Cerebellar nuclear complex (tissue), 1 donor: Measurements from ENCODE around the gene KMT5C.

Source experiments
- DNase-seq, 2 experiments: peaks; one replicate each; lab custom pipeline; 2025; lab: John Stamatoyannopoulos, UW

The KMT5C gene

DNA sequence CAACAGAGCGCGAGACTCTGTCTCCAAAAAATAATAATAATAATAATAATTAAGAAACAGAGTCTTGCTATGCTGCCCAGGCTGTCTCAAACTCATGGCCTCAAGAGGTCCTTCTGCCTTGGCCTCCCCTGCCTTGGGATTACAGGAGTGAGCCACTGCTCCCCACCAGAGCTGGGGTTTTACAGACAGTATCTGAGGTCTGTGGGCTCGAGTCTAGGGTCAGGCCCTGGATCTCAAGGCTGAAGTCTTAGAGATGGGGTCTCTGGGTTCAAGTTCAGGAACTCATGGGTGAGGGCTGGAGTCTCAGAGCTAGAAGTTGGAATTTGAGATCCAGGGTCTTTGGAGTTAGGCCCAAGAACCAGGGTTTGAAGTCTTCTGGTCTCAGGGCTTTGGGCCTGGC, 27.1 kb downstream of the KMT5C start:
- no peak for DNase-seq

DNA sequence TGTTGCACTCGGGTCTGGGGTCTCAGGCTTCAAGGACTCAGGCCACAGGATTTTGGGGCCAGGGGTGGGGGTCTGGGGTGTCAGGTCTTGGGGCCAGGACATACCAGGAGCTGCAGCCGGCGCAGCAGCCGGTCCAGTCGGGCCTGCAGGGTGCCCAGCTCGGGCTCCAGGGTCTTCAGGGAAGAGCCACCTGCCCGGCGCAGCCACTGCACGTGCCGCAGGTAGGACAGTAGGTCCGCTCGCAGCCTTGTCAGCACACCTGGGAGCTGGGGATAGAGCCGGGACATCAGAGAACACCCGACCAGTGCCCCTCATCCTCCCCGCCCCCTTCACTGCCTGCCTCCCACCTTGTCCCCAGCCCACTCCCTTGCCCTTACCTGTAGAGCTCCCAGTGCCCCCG, 28.4 kb downstream of the KMT5C start:
- DNase-seq, result no peak

- DNase-seq, result no peak
Observed at GRCh38 chr19:55368701-55369563, 29.3 kb downstream of the KMT5C start.

DNA sequence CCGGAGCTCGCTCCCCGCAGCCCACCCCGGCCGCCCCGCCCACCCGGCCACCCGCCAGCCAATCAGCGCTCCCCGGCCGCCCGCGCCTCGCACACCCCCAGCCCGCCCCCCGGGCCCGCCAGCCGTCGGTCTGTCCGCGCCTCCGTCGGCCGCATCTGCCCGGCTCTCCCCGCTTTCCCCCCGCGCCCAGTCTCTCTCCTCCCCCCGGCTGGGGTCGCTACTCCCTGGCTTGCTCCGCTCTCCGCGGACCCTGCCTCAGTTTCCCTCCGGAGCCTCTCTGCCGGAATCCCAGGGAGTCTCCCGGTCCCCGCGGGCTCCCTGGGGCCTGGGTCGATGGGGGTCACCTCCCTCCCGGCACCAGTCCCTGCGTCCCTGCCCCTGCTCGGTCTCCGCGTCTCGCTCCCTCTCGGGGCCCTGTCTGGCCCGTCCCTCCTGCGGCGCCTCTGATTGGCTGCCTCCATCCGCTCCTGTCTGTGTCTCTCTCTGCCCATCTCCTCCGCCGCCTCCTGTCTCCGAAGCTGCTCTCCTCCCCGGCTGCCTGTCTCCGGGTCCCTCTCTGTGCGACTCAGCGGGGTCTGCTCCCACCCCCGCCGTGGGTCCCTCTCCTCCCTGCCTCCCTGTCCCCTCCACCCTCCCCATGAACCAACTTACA, 30.1 kb downstream of the KMT5C start:
- no peak for DNase-seq

DNA sequence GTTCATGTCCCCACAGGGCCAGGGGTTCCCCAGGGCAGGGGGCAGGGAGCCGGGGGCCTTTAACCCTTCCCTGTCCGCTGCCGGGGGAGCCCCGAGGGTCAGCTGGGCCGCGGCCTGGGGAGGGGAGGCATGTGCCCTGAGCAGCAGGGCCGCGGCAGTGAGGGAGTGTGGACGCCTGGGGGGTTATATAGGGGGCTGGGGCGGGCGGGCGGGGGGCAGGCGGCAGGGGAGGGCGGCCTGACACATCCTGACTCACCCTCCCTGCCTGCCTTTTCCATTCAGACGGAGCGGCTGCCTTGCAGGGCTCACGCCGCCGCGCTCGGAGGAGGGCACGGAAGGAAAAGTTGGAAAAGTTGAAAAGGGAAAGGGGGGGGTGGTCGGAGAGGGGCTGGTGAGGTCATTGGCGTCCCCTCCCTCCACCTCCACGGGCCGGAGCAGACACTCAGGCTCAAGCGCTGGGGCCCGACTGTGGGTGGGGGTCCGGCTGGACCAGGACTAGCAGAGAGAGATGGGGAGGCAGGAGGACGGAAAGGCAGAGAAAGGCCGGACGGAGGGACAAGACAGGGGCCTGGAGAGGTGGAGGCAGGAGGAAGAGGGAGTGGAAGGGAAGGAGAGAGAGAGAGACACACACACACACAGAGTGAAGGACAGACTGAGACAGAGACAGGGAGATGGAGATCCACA, 30.8 kb downstream of the KMT5C start, which contains the start of gene IL11:
TSS of gene IL11 (minus strand) at position 159 of the 684 bp plus-strand sequence. CDS start at position 6, 153 bp downstream.
- DNase-seq, result no peak

GRCh38 chr19:55372316-55373081, 32.8 kb downstream of the KMT5C start:
- DNase-seq, result no peak

GRCh38 chr19:55373306-55373992, 33.8 kb downstream of the KMT5C start:
- no peak for DNase-seq

- no peak for DNase-seq
Observed at GRCh38 chr19:55373993-55374757, 34.5 kb downstream of the KMT5C start.

GRCh38 chr19:55376241-55376933, 36.7 kb downstream of the KMT5C start, which contains the start of gene TMEM190:
TSS of gene TMEM190 (plus strand) at chr19:55376826. CDS start at chr19:55376854, 28 bp downstream.
- no peak for DNase-seq

GRCh38 chr19:55377356-55378131, 37.9 kb downstream of the KMT5C start:
- no peak for DNase-seq

- no peak for DNase-seq
Observed at GRCh38 chr19:55379174-55379573, 39.5 kb downstream of the KMT5C start.

- no peak for DNase-seq
Observed at GRCh38 chr19:55382013-55382412, 42.3 kb downstream of the KMT5C start.

DNA sequence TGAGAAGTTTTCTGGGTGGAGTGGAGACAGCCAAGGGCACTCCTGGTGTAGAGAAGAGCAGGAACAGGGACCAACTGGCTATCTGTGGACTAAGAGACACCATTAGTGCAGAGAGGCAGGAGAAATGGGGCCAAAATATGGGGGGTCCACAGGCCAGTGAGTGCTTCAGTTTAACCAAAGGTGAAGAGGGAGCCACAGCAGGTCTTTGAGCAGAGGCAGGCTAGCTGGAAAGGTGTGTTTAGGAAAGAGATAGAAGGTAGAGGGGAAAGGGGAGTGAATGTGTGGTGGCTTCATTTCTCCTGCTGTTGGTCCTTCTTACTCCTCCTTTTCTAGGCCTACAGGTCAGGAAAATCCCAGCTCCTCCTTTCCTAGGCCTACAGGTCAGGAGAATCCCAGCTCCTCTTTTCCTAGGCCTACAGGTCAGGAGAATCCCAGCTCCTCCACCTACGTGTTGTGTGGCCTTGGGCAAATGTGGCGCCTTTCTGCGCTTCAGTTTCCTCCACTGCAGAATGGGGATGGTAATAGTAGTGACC, 42.9 kb downstream of the KMT5C start:
- no peak for DNase-seq

GRCh38 chr19:55383279-55384130, 43.8 kb downstream of the KMT5C start:
- no peak for DNase-seq

GRCh38 chr19:55384131-55384919, 44.6 kb downstream of the KMT5C start, which contains the start of gene TMEM238:
TSS of gene TMEM238 (minus strand) at chr19:55384292. CDS start at chr19:55384259, 33 bp downstream.
- no peak for DNase-seq

DNA sequence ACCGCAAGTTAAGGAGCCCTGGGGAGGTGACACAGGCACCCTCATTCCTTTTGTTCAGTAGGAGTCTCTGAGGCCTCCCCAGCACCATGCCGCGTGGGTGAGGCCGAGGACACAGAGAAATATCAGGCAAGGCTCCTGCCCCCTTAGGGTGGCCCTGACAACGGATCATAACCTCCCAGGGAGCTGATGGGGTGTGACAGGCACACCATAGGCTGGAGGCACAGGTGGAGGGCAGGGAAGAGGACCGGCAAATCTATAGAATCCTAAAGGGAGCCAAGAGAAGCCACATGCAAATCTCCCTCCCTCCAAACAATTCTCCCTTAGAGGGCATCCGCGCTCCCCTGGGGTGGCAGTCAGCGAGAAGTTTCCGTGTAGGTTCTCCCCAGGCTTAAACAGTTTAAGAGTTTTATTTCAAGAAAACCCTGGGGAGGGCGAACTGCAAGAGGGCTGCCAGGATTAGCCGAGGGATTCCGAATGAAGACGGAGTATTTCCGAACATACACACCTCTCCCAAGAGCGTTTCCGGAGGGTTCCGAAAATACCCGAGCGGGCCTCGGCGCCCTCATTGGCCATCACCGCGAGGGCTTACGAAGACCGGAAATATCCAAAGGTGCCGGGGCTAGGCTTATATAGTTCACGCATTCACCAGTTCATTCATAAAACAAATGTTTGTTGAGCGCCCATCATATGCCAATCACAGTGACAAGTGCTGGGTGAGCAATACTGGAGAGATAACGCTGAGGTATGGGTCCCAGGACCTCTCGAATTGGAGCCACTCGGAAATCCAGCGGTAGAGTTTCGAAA, 45.4 kb downstream of the KMT5C start:
- peak; percentile 43 to 92 for DNase-seq
